Loucy (cell line): ENCODE measurements around the gene S100Z.

Experiments
- H2AFZ ChIP-seq: fragments of 200-600 bp; sonication (generic); 2 replicates; pipeline ENCODE4 v1.6.0; 2016; ENCODE audit warnings: antibody characterized with exemption, mild to moderate bottlenecking, low read length, moderate library complexity
- H3F3A ChIP-seq: fragments of 200-600 bp; 2 replicates; pipeline ENCODE4 v1.6.0; 2016; ENCODE audit warnings: antibody characterized with exemption, low read depth, mild to moderate bottlenecking
- H3K27me3 ChIP-seq: fragments of 200-600 bp; sonication (generic); 2 replicates; pipeline ENCODE4 v1.6.1; 2014; ENCODE audit warnings: low read length, mild to moderate bottlenecking; ENCODE audit not compliant: insufficient read depth, poor library complexity, severe bottlenecking
- H3K36me3 ChIP-seq: fragments of 200-600 bp; sonication (generic); 2 replicates; pipeline ENCODE4 v1.6.1; 2016; ENCODE audit warnings: low read length; ENCODE audit not compliant: insufficient read depth
- H3K4me1 ChIP-seq: fragments of 200-600 bp; sonication (generic); 2 replicates; pipeline ENCODE4 v1.5.1; 2014; ENCODE audit warnings: low read length, mild to moderate bottlenecking; ENCODE audit not compliant: insufficient read depth, poor library complexity, severe bottlenecking
- H3K4me2 ChIP-seq: fragments of 200-600 bp; sonication (generic); 2 replicates; pipeline ENCODE4 v1.6.0; 2014; ENCODE audit warnings: antibody characterized with exemption, low read length, low read depth, mild to moderate bottlenecking; ENCODE audit not compliant: poor library complexity, severe bottlenecking
- H3K4me3 ChIP-seq: fragments of 200-600 bp; sonication (generic); 2 replicates; pipeline ENCODE4 v1.5.1; 2014; ENCODE audit warnings: low read length, mild to moderate bottlenecking, mixed read lengths; ENCODE audit not compliant: poor library complexity, severe bottlenecking
- H3K79me2 ChIP-seq: fragments of 200-600 bp; sonication (generic); 2 replicates; pipeline ENCODE4 v1.6.1; 2014; ENCODE audit warnings: low read length; ENCODE audit not compliant: insufficient read depth
- H3K9ac ChIP-seq: fragments of 200-600 bp; sonication (generic); 2 replicates; pipeline ENCODE4 v1.6.0; 2014; ENCODE audit warnings: mild to moderate bottlenecking, low read depth, low read length, moderate library complexity; ENCODE audit not compliant: poor library complexity, severe bottlenecking
- H3K9me2 ChIP-seq: fragments of 200-600 bp; sonication (generic); replicated peaks from 2 replicates; pipeline ENCODE4 v1.6.1; 2016; ENCODE audit warnings: low read depth, low read length, mixed read lengths
- H3K9me3 ChIP-seq: fragments of 200-600 bp; sonication (generic); 2 replicates; pipeline ENCODE4 v1.6.1; 2014; ENCODE audit warnings: mild to moderate bottlenecking, antibody characterized with exemption, low read length, low read depth; ENCODE audit not compliant: insufficient read depth
- H4K20me1 ChIP-seq: fragments of 200-600 bp; sonication (generic); 2 replicates; pipeline ENCODE4 v1.6.0; 2014; ENCODE audit warnings: antibody characterized with exemption, low read length, mild to moderate bottlenecking; ENCODE audit not compliant: insufficient read depth, poor library complexity, severe bottlenecking
- CTCF ChIP-seq: fragments of 200-600 bp; sonication (generic); conservative IDR thresholded peaks from 2 replicates; pipeline ENCODE4 v1.5.1; 2014; ENCODE audit warnings: mild to moderate bottlenecking, antibody characterized with exemption, low read length
- EZH2phosphoT487 ChIP-seq: fragments of 200-600 bp; IDR thresholded peaks from 2 replicates; pipeline ENCODE4 v1.6.1; 2018; ENCODE audit warnings: antibody characterized with exemption, mild to moderate bottlenecking, moderate library complexity, borderline replicate concordance

The S100Z gene

GRCh38 chr5:76836585-76836984 is 13.2 kb upstream of the S100Z start:
- no peaks in the 10 kb centered on the region for H4K20me1 ChIP-seq
- H3K79me2 ChIP-seq, result no peaks in the 10 kb centered on the region
- no peak overlapping the region for H3K9ac ChIP-seq
- no peaks in the 10 kb centered on the region for H3F3A ChIP-seq
- no peak overlapping the region for H3K4me2 ChIP-seq
- TF ChIP-seq CTCF, result no peak
- TF ChIP-seq EZH2phosphoT487, result no peak
- H3K4me1 ChIP-seq, result peaks cover 7% of the 10 kb centered on the region
- no peaks in the 10 kb centered on the region for H3K9me3 ChIP-seq
- no peaks in the 10 kb centered on the region for H3K27me3 ChIP-seq
- no peak overlapping the region for H3K4me3 ChIP-seq
- H3K9me2 ChIP-seq, result no peaks in the 10 kb centered on the region
- H2AFZ ChIP-seq, result no peak overlapping the region
- no peaks in the 10 kb centered on the region for H3K36me3 ChIP-seq

- H3K9ac ChIP-seq, result no peak overlapping the region
- peak overlapping the region; percentile 16 for H2AFZ ChIP-seq
- H3K9me2 ChIP-seq, result no peaks in the 10 kb centered on the region
- H3K9me3 ChIP-seq, result no peaks in the 10 kb centered on the region
- peaks cover 7% of the 10 kb centered on the region for H3K4me1 ChIP-seq
- H3K4me3 ChIP-seq, result no peak overlapping the region
- H3K4me2 ChIP-seq, result peak overlapping the region; percentile 0
- no peaks in the 10 kb centered on the region for H3F3A ChIP-seq
- TF ChIP-seq EZH2phosphoT487 (no peak), CTCF (no peak)
- H3K79me2 ChIP-seq, result no peaks in the 10 kb centered on the region
- H3K27me3 ChIP-seq, result no peaks in the 10 kb centered on the region
- no peaks in the 10 kb centered on the region for H4K20me1 ChIP-seq
- H3K36me3 ChIP-seq, result no peaks in the 10 kb centered on the region
Measured at GRCh38 chr5:76838481-76839261, 11.1 kb upstream of the S100Z start.

- Histone ChIP-seq H3K9me3 (no peaks in the 10 kb centered on the region), H3K4me2 (no peak overlapping the region), H2AFZ (no peak overlapping the region), H4K20me1 (no peaks in the 10 kb centered on the region), H3F3A (no peaks in the 10 kb centered on the region), H3K79me2 (no peaks in the 10 kb centered on the region), H3K36me3 (no peaks in the 10 kb centered on the region), H3K9ac (no peak overlapping the region), H3K4me1 (peaks cover 7% of the 10 kb centered on the region), H3K9me2 (no peaks in the 10 kb centered on the region), H3K27me3 (no peaks in the 10 kb centered on the region), H3K4me3 (no peak overlapping the region)
- TF ChIP-seq CTCF (no peak), EZH2phosphoT487 (no peak)
Measured at GRCh38 chr5:76841361-76841760, 8.5 kb upstream of the S100Z start.
